CMK (cell line): ENCODE measurements around the gene MOGAT3.

Experiments used
- DNase-seq: peaks from one replicate; pipeline ENCODE4 v3.0.0-alpha.2; 2010; ENCODE audit warnings: low read depth

MOGAT3 gene

GRCh38 chr7:101160910-101161309, 39.9 kb downstream of the MOGAT3 start:
- no peak for DNase-seq

GRCh38 chr7:101159696-101160674, 40.9 kb downstream of the MOGAT3 start:
- DNase-seq = no peak

GRCh38 chr7:101156866-101157589, 43.8 kb downstream of the MOGAT3 start:
- DNase-seq = no peak

- DNase-seq = no peak
These were observed 44.6 kb downstream of the MOGAT3 start for GRCh38 chr7:101156277-101156676.

- DNase-seq = no peak
These were observed 45.5 kb downstream of the MOGAT3 start for GRCh38 chr7:101155303-101155702.

GRCh38 chr7:101154693-101155102, 46.1 kb downstream of the MOGAT3 start:
- DNase-seq = no peak

GRCh38 chr7:101153969-101154692, 46.7 kb downstream of the MOGAT3 start, which contains the start of gene AP1S1:
Gene AP1S1, plus strand, starts transcription at chr7:101154476. Its CDS starts 39 bp downstream, at chr7:101154515.
- DNase-seq = peak; percentile 96

- DNase-seq = no peak
These were observed 48.8 kb downstream of the MOGAT3 start for GRCh38 chr7:101151908-101152651.
